ENCODE measurements around the gene PRRC2C. TPM values are rescaled to one million over a fixed set of nuclear protein-coding genes. Genes with fewer than 3 reads are reported as not detected.
A peak's percentile ranks its signal among the peaks of the same experiment; 100 is the strongest.

PRRC2C gene
- total RNA-seq, 1 donor from 2014 or later = 201 TPM

GRCh38 chr1:171581766-171582165, 96.4 kb downstream of the PRRC2C start:
- Mint-ChIP-seq H3K9me3 (ENCODE audit: unreplicated experiment) (no peaks in the 10 kb centered on the region), H3K27me3 (ENCODE audit: unreplicated experiment) (no peaks in the 10 kb centered on the region), H3K27ac (ENCODE audit: unreplicated experiment) (peak overlapping the region; percentile 14), H3K4me1 (ENCODE audit: low read depth, unreplicated experiment) (no peaks in the 10 kb centered on the region), H3K4me3 (ENCODE audit: unreplicated experiment) (no peak overlapping the region), H3K36me3 (ENCODE audit: unreplicated experiment) (no peaks in the 10 kb centered on the region)
- DNase-seq = no peak
- no peak for TF ChIP-seq CTCF (IDR thresholded peaks at IDR 0.05; ENCODE audit: partially characterized antibody, unreplicated experiment)

GRCh38 chr1:171582589-171582988, 97.3 kb downstream of the PRRC2C start:
- no peak overlapping the region for H3K27ac Mint-ChIP-seq (ENCODE audit: unreplicated experiment)
- H3K27me3 Mint-ChIP-seq (ENCODE audit: unreplicated experiment) = no peaks in the 10 kb centered on the region
- no peaks in the 10 kb centered on the region for H3K9me3 Mint-ChIP-seq (ENCODE audit: unreplicated experiment)
- H3K4me1 Mint-ChIP-seq (ENCODE audit: low read depth, unreplicated experiment) = no peaks in the 10 kb centered on the region
- no peak for TF ChIP-seq CTCF (IDR thresholded peaks at IDR 0.05; ENCODE audit: partially characterized antibody, unreplicated experiment)
- H3K4me3 Mint-ChIP-seq (ENCODE audit: unreplicated experiment) = no peak overlapping the region
- DNase-seq = no peak
- no peaks in the 10 kb centered on the region for H3K36me3 Mint-ChIP-seq (ENCODE audit: unreplicated experiment)

GRCh38 chr1:171583591-171584201, 98.4 kb downstream of the PRRC2C start:
- Mint-ChIP-seq H3K27me3 (ENCODE audit: unreplicated experiment) (no peaks in the 10 kb centered on the region), H3K4me1 (ENCODE audit: low read depth, unreplicated experiment) (no peaks in the 10 kb centered on the region), H3K36me3 (ENCODE audit: unreplicated experiment) (no peaks in the 10 kb centered on the region), H3K27ac (ENCODE audit: unreplicated experiment) (peak overlapping the region; percentile 2), H3K9me3 (ENCODE audit: unreplicated experiment) (no peaks in the 10 kb centered on the region), H3K4me3 (ENCODE audit: unreplicated experiment) (no peak overlapping the region)
- no peak for TF ChIP-seq CTCF (IDR thresholded peaks at IDR 0.05; ENCODE audit: partially characterized antibody, unreplicated experiment)
- no peak for DNase-seq

GRCh38 chr1:171585715-171586114, 100.4 kb downstream of the PRRC2C start:
- H3K9me3 Mint-ChIP-seq (ENCODE audit: unreplicated experiment) = no peaks in the 10 kb centered on the region
- H3K4me1 Mint-ChIP-seq (ENCODE audit: low read depth, unreplicated experiment) = no peaks in the 10 kb centered on the region
- H3K27me3 Mint-ChIP-seq (ENCODE audit: unreplicated experiment) = no peaks in the 10 kb centered on the region
- TF ChIP-seq CTCF (IDR thresholded peaks at IDR 0.05; ENCODE audit: partially characterized antibody, unreplicated experiment) = no peak
- no peak for DNase-seq
- H3K27ac Mint-ChIP-seq (ENCODE audit: unreplicated experiment) = no peak overlapping the region
- no peaks in the 10 kb centered on the region for H3K36me3 Mint-ChIP-seq (ENCODE audit: unreplicated experiment)
- no peak overlapping the region for H3K4me3 Mint-ChIP-seq (ENCODE audit: unreplicated experiment)

- TF ChIP-seq CTCF (IDR thresholded peaks at IDR 0.05; ENCODE audit: partially characterized antibody, unreplicated experiment) = no peak
- H3K9me3 Mint-ChIP-seq (ENCODE audit: unreplicated experiment) = no peaks in the 10 kb centered on the region
- H3K4me3 Mint-ChIP-seq (ENCODE audit: unreplicated experiment) = no peak overlapping the region
- DNase-seq = no peak
- no peaks in the 10 kb centered on the region for H3K4me1 Mint-ChIP-seq (ENCODE audit: low read depth, unreplicated experiment)
- H3K27me3 Mint-ChIP-seq (ENCODE audit: unreplicated experiment) = no peaks in the 10 kb centered on the region
- no peak overlapping the region for H3K27ac Mint-ChIP-seq (ENCODE audit: unreplicated experiment)
- H3K36me3 Mint-ChIP-seq (ENCODE audit: unreplicated experiment) = no peaks in the 10 kb centered on the region
Observed at GRCh38 chr1:171588230-171588629, 102.9 kb downstream of the PRRC2C start.
